Glutamatergic neuron (in vitro differentiated cells): ENCODE measurements around the gene SLC35E1. TPM values are rescaled to one million over a fixed set of nuclear protein-coding genes. Genes with fewer than 3 reads are reported as not detected.
A peak's percentile ranks its signal among the peaks of the same experiment; 100 is the strongest.
"Not testable (repeated sequence)": the region's sequence is repeated elsewhere in the genome, so short reads cannot be mapped to it uniquely, and the experiment has no call there.

Experiments used
- DNase-seq: peaks from one replicate; pipeline ENCODE4 v3.0.0; 2022
- H3K27ac Mint-ChIP-seq: one replicate; pipeline ENCODE4 v1.8.0; 2020; ENCODE audit warnings: mild to moderate bottlenecking, mixed read lengths, inconsistent platforms; ENCODE audit not compliant: unreplicated experiment
- H3K27me3 Mint-ChIP-seq: one replicate; pipeline ENCODE4 v1.8.0; 2020; ENCODE audit warnings: mild to moderate bottlenecking, moderate library complexity, mixed read lengths, inconsistent platforms; ENCODE audit not compliant: unreplicated experiment
- H3K36me3 Mint-ChIP-seq: one replicate; pipeline ENCODE4 v1.8.0; 2020; ENCODE audit warnings: mild to moderate bottlenecking, mixed read lengths, inconsistent platforms; ENCODE audit not compliant: unreplicated experiment
- H3K4me1 Mint-ChIP-seq: one replicate; pipeline ENCODE4 v1.8.0; 2020; ENCODE audit warnings: mild to moderate bottlenecking, low read depth, mixed read lengths, inconsistent platforms; ENCODE audit not compliant: unreplicated experiment
- H3K4me3 Mint-ChIP-seq: one replicate; pipeline ENCODE4 v1.8.0; 2020; ENCODE audit warnings: mild to moderate bottlenecking, mixed read lengths, inconsistent platforms; ENCODE audit not compliant: unreplicated experiment
- H3K9me3 Mint-ChIP-seq: one replicate; pipeline ENCODE4 v1.8.0; 2020; ENCODE audit warnings: mild to moderate bottlenecking, moderate library complexity, mixed read lengths, inconsistent platforms; ENCODE audit not compliant: unreplicated experiment
- total RNA-seq: library from RNA; stranded (reverse); fragmentation: NEBNext Ultra II Directional; extraction: Animal tissue kit (Norgen Biotek cat#: 25700); gene quantifications from one replicate; pipeline ENCODE4 v1.2.1, GENCODE V29; 2021; ENCODE audit not compliant: unreplicated experiment
- TF ChIP-seq, protein P1 (sequence below): fragments of 200-600 bp; sonication (generic); IDR thresholded peaks from one replicate; pipeline ENCODE4 v1.5.0; 2021; ENCODE audit not compliant: partially characterized antibody, unreplicated experiment

Gene SLC35E1
- total RNA-seq, 1 donor from 2014 or later = 31.9 TPM

DNA sequence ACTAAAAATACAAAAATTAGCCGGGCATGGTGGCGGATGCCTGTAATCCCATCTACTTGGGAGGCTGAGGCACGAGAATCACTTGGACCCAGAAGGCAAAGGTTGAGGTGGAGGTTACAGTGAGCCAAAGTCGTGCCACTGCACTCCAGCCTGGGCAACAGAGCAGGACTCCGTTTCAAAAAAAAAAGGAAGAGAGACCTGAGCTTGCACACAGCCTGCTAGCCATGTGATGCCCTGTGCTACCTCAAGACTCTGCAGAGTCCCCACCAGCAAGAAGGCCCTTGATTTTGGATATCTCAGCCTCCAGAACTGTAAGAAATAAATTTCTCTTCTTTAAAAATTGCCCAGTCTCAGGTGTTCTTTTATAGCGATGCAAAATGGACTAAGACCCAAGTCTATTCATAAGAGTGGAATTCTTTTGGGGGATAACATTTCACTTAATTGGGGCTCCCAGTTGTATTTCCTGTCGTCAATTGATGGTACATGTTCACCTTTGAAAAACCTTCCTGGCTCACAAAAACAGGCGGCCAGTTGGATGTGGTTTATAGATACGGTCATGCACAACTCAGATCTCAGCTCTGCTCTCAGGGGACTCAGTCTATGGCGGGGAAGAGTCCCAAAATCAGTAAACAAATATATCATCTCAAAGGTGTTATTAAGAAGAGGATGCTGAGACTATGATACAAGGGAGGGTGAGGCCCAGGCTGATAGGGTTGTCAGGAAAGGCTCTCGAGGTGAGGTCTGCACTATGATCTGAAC is 27.6 kb downstream of the SLC35E1 start:
- Mint-ChIP-seq H3K9me3 (no peaks in the 10 kb centered on the region), H3K36me3 (no peaks in the 10 kb centered on the region), H3K4me1 (peaks cover 10% of the 10 kb centered on the region), H3K27me3 (peaks cover 2% of the 10 kb centered on the region), H3K4me3 (peak overlapping the region; percentile 30), H3K27ac (peak overlapping the region; percentile 68)
- TF ChIP-seq, protein P1, sequence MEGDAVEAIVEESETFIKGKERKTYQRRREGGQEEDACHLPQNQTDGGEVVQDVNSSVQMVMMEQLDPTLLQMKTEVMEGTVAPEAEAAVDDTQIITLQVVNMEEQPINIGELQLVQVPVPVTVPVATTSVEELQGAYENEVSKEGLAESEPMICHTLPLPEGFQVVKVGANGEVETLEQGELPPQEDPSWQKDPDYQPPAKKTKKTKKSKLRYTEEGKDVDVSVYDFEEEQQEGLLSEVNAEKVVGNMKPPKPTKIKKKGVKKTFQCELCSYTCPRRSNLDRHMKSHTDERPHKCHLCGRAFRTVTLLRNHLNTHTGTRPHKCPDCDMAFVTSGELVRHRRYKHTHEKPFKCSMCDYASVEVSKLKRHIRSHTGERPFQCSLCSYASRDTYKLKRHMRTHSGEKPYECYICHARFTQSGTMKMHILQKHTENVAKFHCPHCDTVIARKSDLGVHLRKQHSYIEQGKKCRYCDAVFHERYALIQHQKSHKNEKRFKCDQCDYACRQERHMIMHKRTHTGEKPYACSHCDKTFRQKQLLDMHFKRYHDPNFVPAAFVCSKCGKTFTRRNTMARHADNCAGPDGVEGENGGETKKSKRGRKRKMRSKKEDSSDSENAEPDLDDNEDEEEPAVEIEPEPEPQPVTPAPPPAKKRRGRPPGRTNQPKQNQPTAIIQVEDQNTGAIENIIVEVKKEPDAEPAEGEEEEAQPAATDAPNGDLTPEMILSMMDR = no peak
- DNase-seq = no peak

DNA sequence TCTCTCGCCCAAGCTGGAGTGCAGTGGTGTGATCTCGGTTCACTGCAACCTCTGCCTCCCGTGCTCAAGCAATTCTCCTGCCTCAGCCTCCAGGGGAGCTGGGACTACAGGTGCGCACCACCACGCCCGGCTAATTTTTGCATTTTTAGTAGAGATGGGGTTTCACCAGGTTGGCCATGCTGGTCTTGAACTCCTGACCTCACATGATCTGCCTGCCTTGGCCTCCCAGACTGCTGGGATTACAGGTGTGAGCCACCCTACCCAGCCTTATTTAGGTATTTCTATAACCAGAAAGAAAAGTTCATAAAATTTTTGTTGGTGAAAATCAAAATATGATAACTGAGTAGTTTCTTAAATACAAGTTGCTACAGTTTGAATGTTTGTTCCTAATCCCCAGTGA is 28.5 kb downstream of the SLC35E1 start:
- not testable (repeated sequence) for H3K36me3 Mint-ChIP-seq, H3K27me3 Mint-ChIP-seq, H3K27ac Mint-ChIP-seq, H3K9me3 Mint-ChIP-seq, DNase-seq
- peak overlapping the region; percentile 87 for H3K4me3 Mint-ChIP-seq
- peaks cover 10% of the 10 kb centered on the region for H3K4me1 Mint-ChIP-seq

DNA sequence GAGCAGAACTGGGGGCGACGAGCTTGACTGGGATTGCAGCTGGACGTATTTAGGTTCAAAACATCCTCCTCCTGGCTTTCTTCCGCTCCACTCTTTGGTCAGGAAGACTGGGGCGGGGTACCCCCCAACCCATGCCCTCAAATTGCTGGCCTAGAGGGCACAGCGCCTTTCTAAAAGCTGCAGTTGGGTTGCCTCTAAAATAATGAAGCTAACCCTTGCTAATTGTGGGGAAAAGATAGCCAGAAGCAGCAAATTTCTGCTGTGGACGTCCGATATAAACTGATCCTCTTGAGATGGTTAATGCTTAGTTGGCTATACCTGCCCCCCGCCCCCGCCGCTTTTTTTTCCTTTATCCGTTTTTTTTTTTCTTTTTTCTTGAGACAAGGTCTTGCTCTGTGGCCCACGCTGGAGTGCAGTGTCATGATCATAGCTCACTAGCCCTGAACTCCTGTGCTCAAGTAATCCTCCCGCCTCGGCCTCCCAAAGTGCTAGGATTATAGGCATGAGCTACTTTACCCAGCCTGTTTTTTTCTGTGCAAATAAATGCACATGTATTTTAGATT is 29.2 kb downstream of the SLC35E1 start:
- H3K27ac Mint-ChIP-seq = peak overlapping the region; percentile 69
- H3K27me3 Mint-ChIP-seq = peaks cover 4% of the 10 kb centered on the region
- peaks cover 10% of the 10 kb centered on the region for H3K4me1 Mint-ChIP-seq
- no peak for DNase-seq
- peak overlapping the region; percentile 87 for H3K4me3 Mint-ChIP-seq
- H3K9me3 Mint-ChIP-seq = no peaks in the 10 kb centered on the region
- H3K36me3 Mint-ChIP-seq = no peaks in the 10 kb centered on the region
- TF ChIP-seq, protein P1 = no peak

GRCh38 chr19:16542045-16542909 is 29.9 kb downstream of the SLC35E1 start, which contains the start of gene CHERP:
Gene CHERP (minus strand): TSS chr19:16542437. CDS start chr19:16542378, 59 bp downstream.
- Mint-ChIP-seq H3K27ac (peak within 1 kb of the TSS; percentile 69), H3K4me1 (peaks cover 10% of the 10 kb centered on the region)
- TF ChIP-seq, protein P1 = no peak

DNA sequence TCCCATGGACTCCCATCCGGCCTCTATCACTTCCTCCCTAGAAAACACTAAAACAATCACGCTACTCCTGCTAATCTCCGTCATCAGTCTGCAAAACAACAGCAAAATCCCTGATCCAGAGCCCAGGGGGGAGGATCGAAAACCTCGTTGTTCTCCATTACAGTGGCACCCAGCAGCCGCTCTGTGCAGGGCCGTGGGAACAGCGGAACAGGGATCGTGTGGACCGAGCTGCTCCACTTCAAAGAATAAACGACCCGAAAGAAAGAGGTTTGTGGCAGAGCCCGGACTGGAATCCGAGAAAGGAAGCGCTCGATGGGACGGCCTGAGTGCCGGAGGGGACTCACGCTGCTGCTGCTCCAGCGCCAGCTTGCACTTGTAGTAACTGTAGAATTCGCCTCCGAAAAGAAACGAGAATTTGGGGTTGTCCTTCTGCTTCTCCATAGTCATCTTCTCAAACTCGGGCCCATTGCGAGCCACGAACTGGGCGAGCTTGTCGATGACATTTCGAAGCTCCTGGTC is 30.6 kb downstream of the SLC35E1 start:
- H3K9me3 Mint-ChIP-seq = no peaks in the 10 kb centered on the region

More at GRCh38 chr19:16542045-16542909, 29.9 kb downstream of the SLC35E1 start, which contains the start of gene CHERP:
- Mint-ChIP-seq H3K27me3 (peaks cover 4% of the 10 kb centered on the region), H3K4me3 (peak within 1 kb of the TSS; percentile 89), H3K9me3 (no peaks in the 10 kb centered on the region), H3K36me3 (no peaks in the 10 kb centered on the region)
- peak; percentile 94 for DNase-seq

More for the DNA sequence above, 30.6 kb downstream of the SLC35E1 start:
- Mint-ChIP-seq H3K27me3 (peaks cover 4% of the 10 kb centered on the region), H3K27ac (peak overlapping the region; percentile 36), H3K36me3 (no peaks in the 10 kb centered on the region), H3K4me1 (peaks cover 10% of the 10 kb centered on the region), H3K4me3 (peak overlapping the region; percentile 89)
- TF ChIP-seq, protein P1 = no peak
- DNase-seq = no peak
